Nephron (organoid): ENCODE measurements around the gene SBF2.

Experiments
- H3K27ac Mint-ChIP-seq, 3 experiments: 2 replicates each; pipeline ENCODE4 v1.8.0; 2020; ENCODE audit warnings: mixed read lengths in 3 of 3, mild to moderate bottlenecking in 2 of 3, moderate library complexity in 1 of 3
- H3K27me3 Mint-ChIP-seq: 2 replicates; pipeline ENCODE4 v1.8.0; 2021; ENCODE audit warnings: low read depth, mild to moderate bottlenecking, moderate library complexity, mixed read lengths
- H3K36me3 Mint-ChIP-seq: 2 replicates; pipeline ENCODE4 v1.8.0; 2020; ENCODE audit warnings: low read depth, mixed read lengths
- H3K4me1 Mint-ChIP-seq: 2 replicates; pipeline ENCODE4 v1.8.0; 2020; ENCODE audit warnings: mixed read lengths
- H3K4me3 Mint-ChIP-seq, 3 experiments: 2 replicates each; pipeline ENCODE4 v1.8.0; 2020; ENCODE audit warnings: mild to moderate bottlenecking in 3 of 3, mixed read lengths in 3 of 3, moderate library complexity in 2 of 3
- H3K9me3 Mint-ChIP-seq: 2 replicates; pipeline ENCODE4 v1.8.0; 2020; ENCODE audit warnings: mixed read lengths
- CTCF ChIP-seq, 3 experiments: fragments of 200-600 bp; sonication (generic); IDR thresholded peaks; one replicate each; pipeline ENCODE4 v1.5.0; 2021; ENCODE audit warnings: antibody characterized with exemption in 3 of 3; ENCODE audit not compliant: unreplicated experiment in 3 of 3

Gene SBF2

GRCh38 chr11:10076458-10077141 is 217.4 kb downstream of the SBF2 start:
- H3K4me3 Mint-ChIP-seq = no peak overlapping the region
- H3K27me3 Mint-ChIP-seq = no peaks in the 10 kb centered on the region
- H3K36me3 Mint-ChIP-seq = peaks cover 50% of the 10 kb centered on the region
- no peaks in the 10 kb centered on the region for H3K4me1 Mint-ChIP-seq
- TF ChIP-seq CTCF (IDR thresholded peaks at IDR 0.05; ENCODE audit: unreplicated experiment in 3 of 3) = peak in 1 of 3 experiments; percentile 25
- no peak overlapping the region for H3K27ac Mint-ChIP-seq
- H3K9me3 Mint-ChIP-seq = peaks cover 56% of the 10 kb centered on the region

- no peak overlapping the region for H3K27ac Mint-ChIP-seq
- TF ChIP-seq CTCF (IDR thresholded peaks at IDR 0.05; ENCODE audit: unreplicated experiment in 3 of 3) = no peak
- no peaks in the 10 kb centered on the region for H3K4me1 Mint-ChIP-seq
- H3K27me3 Mint-ChIP-seq = no peaks in the 10 kb centered on the region
- H3K36me3 Mint-ChIP-seq = peaks cover 45% of the 10 kb centered on the region
- H3K4me3 Mint-ChIP-seq = no peak overlapping the region
- H3K9me3 Mint-ChIP-seq = peaks cover 50% of the 10 kb centered on the region
Observed at GRCh38 chr11:10075141-10075540, 218.9 kb downstream of the SBF2 start.

GRCh38 chr11:10072841-10073240 is 221.2 kb downstream of the SBF2 start:
- H3K4me3 Mint-ChIP-seq = no peak overlapping the region
- no peaks in the 10 kb centered on the region for H3K4me1 Mint-ChIP-seq
- H3K27ac Mint-ChIP-seq = no peak overlapping the region
- peaks cover 26% of the 10 kb centered on the region for H3K36me3 Mint-ChIP-seq
- no peak for TF ChIP-seq CTCF (IDR thresholded peaks at IDR 0.05; ENCODE audit: unreplicated experiment in 3 of 3)
- H3K27me3 Mint-ChIP-seq = no peaks in the 10 kb centered on the region
- peaks cover 31% of the 10 kb centered on the region for H3K9me3 Mint-ChIP-seq

- no peaks in the 10 kb centered on the region for H3K4me1 Mint-ChIP-seq
- no peak overlapping the region for H3K4me3 Mint-ChIP-seq
- peaks cover 24% of the 10 kb centered on the region for H3K9me3 Mint-ChIP-seq
Observed at GRCh38 chr11:10072142-10072541, 221.9 kb downstream of the SBF2 start.

GRCh38 chr11:10067629-10068300 is 226.3 kb downstream of the SBF2 start:
- Mint-ChIP-seq H3K27me3 (no peaks in the 10 kb centered on the region), H3K27ac (no peak overlapping the region), H3K4me3 (no peak overlapping the region), H3K36me3 (peaks cover 16% of the 10 kb centered on the region), H3K4me1 (no peaks in the 10 kb centered on the region), H3K9me3 (peaks cover 19% of the 10 kb centered on the region)
- no peak for TF ChIP-seq CTCF (IDR thresholded peaks at IDR 0.05; ENCODE audit: unreplicated experiment in 3 of 3)

More at GRCh38 chr11:10072142-10072541, 221.9 kb downstream of the SBF2 start:
- Mint-ChIP-seq H3K36me3 (peaks cover 20% of the 10 kb centered on the region), H3K27ac (no peak overlapping the region), H3K27me3 (no peaks in the 10 kb centered on the region)
- TF ChIP-seq CTCF (IDR thresholded peaks at IDR 0.05; ENCODE audit: unreplicated experiment in 3 of 3) = no peak

GRCh38 chr11:10066441-10066840 is 227.6 kb downstream of the SBF2 start:
- peaks cover 22% of the 10 kb centered on the region for H3K36me3 Mint-ChIP-seq
- H3K9me3 Mint-ChIP-seq = peaks cover 27% of the 10 kb centered on the region

More at GRCh38 chr11:10066441-10066840, 227.6 kb downstream of the SBF2 start:
- no peak for TF ChIP-seq CTCF (IDR thresholded peaks at IDR 0.05; ENCODE audit: unreplicated experiment in 3 of 3)
- H3K4me1 Mint-ChIP-seq = no peaks in the 10 kb centered on the region
- H3K27me3 Mint-ChIP-seq = no peaks in the 10 kb centered on the region
- H3K4me3 Mint-ChIP-seq = no peak overlapping the region
- H3K27ac Mint-ChIP-seq = no peak overlapping the region
